ENCODE data around the gene STK32C. TPM values are rescaled to one million over a fixed set of nuclear protein-coding genes. Genes with fewer than 3 reads are reported as not detected.

Gene STK32C
- total RNA-seq, 4 donors from 2014 or later = 3.3 to 5.7 (median 3.5) TPM

- Histone ChIP-seq H3K27me3 (peaks cover 7% of the 10 kb centered on the region), H3K4me1 (peaks cover 10 to 29% of the 10 kb centered on the region in 2 donors), H3K27ac (no peak within 1 kb of the TSS), H3K36me3 (no peaks in the 10 kb centered on the region), H3K4me3 (replicated peaks in 1 of 3) (peak within 1 kb of the TSS in 1 of 3 donors; percentile 23), H3K9me3 (no peaks in the 10 kb centered on the region)
- intact Hi-C loops (cut with DNase I) = no loop called here
- WGBS, 2 donors = 0 to 3% methylated on average over 5 of the region's 109 CpGs
- DNase-seq = no peak
- TF ChIP-seq POLR2A (IDR thresholded peaks at IDR 0.05) = no peak
- TF ChIP-seq, protein P1, sequence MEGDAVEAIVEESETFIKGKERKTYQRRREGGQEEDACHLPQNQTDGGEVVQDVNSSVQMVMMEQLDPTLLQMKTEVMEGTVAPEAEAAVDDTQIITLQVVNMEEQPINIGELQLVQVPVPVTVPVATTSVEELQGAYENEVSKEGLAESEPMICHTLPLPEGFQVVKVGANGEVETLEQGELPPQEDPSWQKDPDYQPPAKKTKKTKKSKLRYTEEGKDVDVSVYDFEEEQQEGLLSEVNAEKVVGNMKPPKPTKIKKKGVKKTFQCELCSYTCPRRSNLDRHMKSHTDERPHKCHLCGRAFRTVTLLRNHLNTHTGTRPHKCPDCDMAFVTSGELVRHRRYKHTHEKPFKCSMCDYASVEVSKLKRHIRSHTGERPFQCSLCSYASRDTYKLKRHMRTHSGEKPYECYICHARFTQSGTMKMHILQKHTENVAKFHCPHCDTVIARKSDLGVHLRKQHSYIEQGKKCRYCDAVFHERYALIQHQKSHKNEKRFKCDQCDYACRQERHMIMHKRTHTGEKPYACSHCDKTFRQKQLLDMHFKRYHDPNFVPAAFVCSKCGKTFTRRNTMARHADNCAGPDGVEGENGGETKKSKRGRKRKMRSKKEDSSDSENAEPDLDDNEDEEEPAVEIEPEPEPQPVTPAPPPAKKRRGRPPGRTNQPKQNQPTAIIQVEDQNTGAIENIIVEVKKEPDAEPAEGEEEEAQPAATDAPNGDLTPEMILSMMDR (IDR thresholded peaks at IDR 0.05) = no peak
These were observed 121.0 kb downstream of the STK32C start, which contains the start of gene DPYSL4 for GRCh38 chr10:132186488-132187429. Gene DPYSL4 (plus strand): TSS chr10:132186948. CDS start chr10:132187064, 116 bp downstream.

GRCh38 chr10:132185601-132186487, 121.9 kb downstream of the STK32C start:
- WGBS, 2 donors = 1% methylated on average over 13 to 16 of the region's 99 CpGs
- Histone ChIP-seq H3K36me3 (no peaks in the 10 kb centered on the region), H3K4me3 (replicated peaks in 1 of 3) (no peak overlapping the region), H3K27ac (no peak overlapping the region), H3K4me1 (peaks cover 10 to 29% of the 10 kb centered on the region in 2 donors), H3K27me3 (peaks cover 7% of the 10 kb centered on the region), H3K9me3 (no peaks in the 10 kb centered on the region)
- peak; percentile 55 to 63 for DNase-seq
- TF ChIP-seq, protein P1 (IDR thresholded peaks at IDR 0.05) = no peak
- no peak for TF ChIP-seq POLR2A (IDR thresholded peaks at IDR 0.05)
- intact Hi-C loops (cut with DNase I) = no loop called here

- intact Hi-C loops (cut with DNase I) = no loop called here
- no peak for TF ChIP-seq POLR2A (IDR thresholded peaks at IDR 0.05)
- TF ChIP-seq, protein P1 (IDR thresholded peaks at IDR 0.05) = no peak
- no peak for DNase-seq
- WGBS, 2 donors = 39 to 42% methylated on average over 26 to 32 of the region's 35 CpGs
- Histone ChIP-seq H3K27me3 (peaks cover 7% of the 10 kb centered on the region), H3K36me3 (no peaks in the 10 kb centered on the region), H3K4me3 (replicated peaks in 1 of 3) (no peak overlapping the region), H3K4me1 (peaks cover 10 to 29% of the 10 kb centered on the region in 2 donors), H3K9me3 (no peaks in the 10 kb centered on the region), H3K27ac (no peak overlapping the region)
These were observed 122.7 kb downstream of the STK32C start for GRCh38 chr10:132184816-132185593.

DNA sequence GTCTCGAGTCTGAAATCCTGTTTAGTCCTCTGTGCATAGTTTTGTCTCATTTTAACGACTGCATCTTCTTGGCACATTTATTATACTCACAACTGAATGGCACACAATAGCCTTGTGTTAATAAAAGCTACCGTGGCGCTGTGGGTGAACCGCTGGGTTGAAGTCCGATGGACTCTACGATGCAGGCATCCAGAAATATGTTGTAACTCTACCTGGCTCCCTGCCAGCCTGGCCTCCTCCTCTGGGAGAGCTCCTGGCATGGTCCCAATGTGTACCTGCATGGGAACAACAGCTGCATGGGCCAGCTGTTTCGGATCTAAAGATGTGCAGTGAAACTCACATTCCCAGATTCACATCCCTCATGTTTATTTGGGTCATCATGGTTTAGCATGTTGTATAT, 124.7 kb downstream of the STK32C start:
- Histone ChIP-seq H3K27me3 (peaks cover 7% of the 10 kb centered on the region), H3K27ac (no peak overlapping the region), H3K4me1 (peaks cover 10 to 26% of the 10 kb centered on the region in 2 donors), H3K36me3 (no peaks in the 10 kb centered on the region), H3K4me3 (replicated peaks in 1 of 3) (no peak overlapping the region), H3K9me3 (no peaks in the 10 kb centered on the region)
- TF ChIP-seq, protein P1 (IDR thresholded peaks at IDR 0.05) = no peak
- no peak for TF ChIP-seq POLR2A (IDR thresholded peaks at IDR 0.05)
- 46 to 59% methylated on average over 8 of the region's 8 CpGs for WGBS, 2 donors
- intact Hi-C loops (cut with DNase I) = no loop called here
- DNase-seq = peak; percentile 35 to 39
